GM21447 (cell line): Measurements from ENCODE around the gene CCNL2.
"Not testable (repeated sequence)": the region's sequence is repeated elsewhere in the genome, so short reads cannot be mapped to it uniquely, and the experiment has no call there.

Experiments used
- ATAC-seq: cut with Tn5 transposase; IDR thresholded peaks from one replicate; pipeline ENCODE4 v1.9.1; 2021; ENCODE audit not compliant: unreplicated experiment

CCNL2 gene

DNA sequence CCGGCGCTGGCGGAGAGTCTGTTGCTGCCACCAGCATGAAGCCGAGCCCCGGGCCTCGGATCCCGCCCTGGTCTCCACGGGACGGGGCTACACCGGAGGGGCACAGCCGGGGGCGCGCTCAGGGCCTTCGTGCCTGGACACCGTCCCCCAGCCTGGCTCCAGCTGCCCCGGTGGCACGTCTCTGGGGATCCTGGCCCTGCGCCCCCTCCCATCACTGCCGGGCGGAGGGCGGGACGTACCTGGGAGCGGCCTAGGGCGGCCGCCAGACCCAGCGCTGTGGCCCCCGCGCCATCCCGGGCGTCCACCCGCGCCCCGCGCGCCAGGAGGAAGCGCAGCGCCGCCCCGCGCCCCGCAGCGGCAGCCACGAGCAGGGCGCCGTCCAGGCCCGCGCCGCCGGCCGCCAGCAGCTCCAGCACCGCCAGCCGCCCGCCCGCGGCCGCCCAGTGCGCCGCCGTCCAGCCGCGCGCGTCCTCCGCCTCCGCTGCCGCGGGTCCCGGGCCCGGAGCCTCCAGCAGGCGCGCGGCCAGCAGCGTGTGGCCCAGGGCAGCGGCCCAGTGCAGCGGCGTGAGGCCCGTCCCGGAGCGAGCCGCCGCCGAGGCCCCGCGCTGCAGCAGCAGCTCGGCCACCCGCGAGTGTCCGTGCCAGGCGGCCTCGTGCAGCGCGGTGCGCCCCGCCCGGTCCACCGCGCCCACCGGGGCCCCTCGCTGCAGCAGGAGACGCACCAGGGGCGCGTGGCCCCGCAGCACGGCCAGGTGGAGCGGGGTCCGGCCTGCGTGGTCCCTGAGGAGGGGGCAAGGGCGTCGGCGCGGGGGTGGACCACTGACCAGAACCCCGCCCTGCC, 20.9 kb upstream of the CCNL2 start:
- no peak for ATAC-seq

GRCh38 chr1:1419363-1419812, 20.3 kb upstream of the CCNL2 start:
- ATAC-seq, result no peak

DNA sequence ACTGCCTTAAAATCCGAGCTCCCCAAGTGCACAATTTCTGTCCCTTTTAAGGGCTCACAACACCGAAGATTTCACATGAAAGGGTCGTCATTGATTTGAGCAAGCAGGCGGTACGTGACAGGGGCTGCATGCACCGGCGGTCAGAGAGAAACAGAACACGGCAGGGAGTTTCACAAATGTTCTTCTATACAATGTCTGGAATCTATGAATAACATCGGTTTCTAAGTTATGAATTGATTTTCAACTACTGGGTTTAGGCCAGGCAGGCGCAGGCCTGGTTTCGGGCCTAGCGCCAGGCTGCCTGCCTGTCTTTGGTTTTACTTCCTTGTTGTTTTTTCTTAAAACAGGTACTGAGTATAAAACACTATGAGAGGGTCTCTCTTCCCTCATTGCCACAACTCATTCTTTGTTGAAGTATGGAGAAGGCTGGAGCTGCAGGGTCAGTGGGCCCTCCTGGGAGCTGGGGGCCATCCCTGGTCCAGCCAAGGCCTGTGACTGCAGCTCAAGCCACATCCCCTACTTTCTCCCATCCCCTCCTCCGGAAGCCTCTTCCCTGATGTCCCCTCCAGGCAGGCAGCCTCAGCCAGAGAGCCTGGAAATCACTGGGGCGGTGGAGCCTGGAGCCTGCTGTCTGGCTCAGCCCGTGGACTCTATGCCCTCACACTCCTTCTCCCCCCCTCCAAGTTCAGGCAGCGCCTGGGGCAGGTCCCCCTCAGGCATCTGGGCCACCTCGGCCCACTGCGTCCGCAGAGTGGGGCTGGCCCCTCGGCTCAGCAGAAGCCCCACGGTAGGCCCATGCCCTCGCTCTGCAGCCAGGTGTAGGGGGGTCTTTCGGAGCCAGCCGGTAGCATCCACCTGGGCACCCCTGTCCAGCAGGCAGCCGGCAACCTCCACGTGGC, 19.6 kb upstream of the CCNL2 start:
- no peak for ATAC-seq

- not testable (repeated sequence) for ATAC-seq
Observed at GRCh38 chr1:1417825-1418463, 18.8 kb upstream of the CCNL2 start.

DNA sequence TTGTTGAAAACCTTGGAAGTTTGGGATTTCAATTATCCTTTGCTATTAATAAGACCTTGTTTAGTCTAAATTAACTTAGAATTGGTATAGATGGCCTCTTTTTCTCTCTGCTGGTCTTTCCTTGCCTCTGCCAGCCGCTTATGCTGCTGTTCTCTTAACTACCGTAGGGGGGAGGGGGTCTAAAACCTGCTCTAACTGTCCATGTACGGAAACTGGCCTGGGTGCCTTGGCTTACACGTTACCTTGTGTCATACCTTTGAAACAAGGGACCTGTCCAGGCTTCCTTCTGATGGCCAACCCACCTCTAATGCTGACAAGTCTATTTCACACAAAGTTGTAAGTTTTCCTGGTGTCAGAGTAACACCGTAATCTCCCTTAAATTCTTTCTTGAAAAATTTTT, 18.3 kb upstream of the CCNL2 start:
- ATAC-seq, result not testable (repeated sequence)

GRCh38 chr1:1415751-1416150, 16.6 kb upstream of the CCNL2 start:
- ATAC-seq, result no peak

GRCh38 chr1:1412311-1412902, 13.3 kb upstream of the CCNL2 start:
- ATAC-seq, result not testable (repeated sequence)

DNA sequence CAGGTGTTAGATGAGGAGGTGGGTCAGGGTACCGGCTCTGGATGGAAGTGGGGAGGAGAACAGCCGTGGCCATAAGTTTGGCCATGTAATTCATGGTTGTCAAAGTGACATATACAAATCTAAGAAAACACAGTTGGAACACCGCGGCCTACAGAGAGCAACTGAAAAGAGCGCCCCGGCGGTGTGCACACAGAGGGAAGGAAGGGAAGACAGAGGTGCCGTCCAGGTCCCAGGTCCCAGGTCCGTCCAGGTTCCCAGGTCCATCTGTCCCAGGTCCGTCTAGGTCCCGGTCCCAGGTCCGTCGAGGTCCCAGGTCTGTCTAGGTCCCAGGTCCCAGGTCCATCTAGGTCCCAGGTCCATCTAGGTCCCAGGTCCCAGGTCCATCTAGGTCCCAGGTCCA, 12.5 kb upstream of the CCNL2 start:
- no peak for ATAC-seq

DNA sequence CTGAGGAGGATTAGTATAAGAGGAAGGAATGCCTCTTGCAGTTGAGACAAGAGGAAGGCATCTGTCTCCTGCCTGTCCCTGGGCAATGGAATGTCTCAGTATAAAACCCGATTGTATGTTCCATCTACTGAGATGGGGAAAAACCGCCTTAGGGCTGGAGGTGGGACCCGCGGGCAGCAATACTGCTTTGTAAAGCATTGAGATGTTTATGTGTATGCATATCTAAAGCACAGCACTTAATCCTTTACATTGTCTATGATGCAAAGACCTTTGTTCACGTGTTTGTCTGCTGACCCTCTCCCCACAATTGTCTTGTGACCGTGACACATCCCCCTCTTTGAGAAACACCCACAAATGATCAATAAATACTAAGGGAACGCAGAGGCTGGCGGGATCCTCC, 11.1 kb upstream of the CCNL2 start:
- ATAC-seq, result not testable (repeated sequence)

GRCh38 chr1:1407636-1408318, 8.6 kb upstream of the CCNL2 start:
- ATAC-seq, result peak; percentile 4

GRCh38 chr1:1406821-1407635, 7.9 kb upstream of the CCNL2 start, which contains the start of gene MRPL20:
Gene MRPL20, minus strand, starts transcription at chr1:1407293. Its CDS starts 76 bp downstream, at chr1:1407217.
- ATAC-seq, result peak; percentile 89

- no peak for ATAC-seq
Observed at GRCh38 chr1:1406101-1406820, 7.1 kb upstream of the CCNL2 start.

GRCh38 chr1:1403653-1404052, 4.5 kb upstream of the CCNL2 start:
- ATAC-seq, result no peak

DNA sequence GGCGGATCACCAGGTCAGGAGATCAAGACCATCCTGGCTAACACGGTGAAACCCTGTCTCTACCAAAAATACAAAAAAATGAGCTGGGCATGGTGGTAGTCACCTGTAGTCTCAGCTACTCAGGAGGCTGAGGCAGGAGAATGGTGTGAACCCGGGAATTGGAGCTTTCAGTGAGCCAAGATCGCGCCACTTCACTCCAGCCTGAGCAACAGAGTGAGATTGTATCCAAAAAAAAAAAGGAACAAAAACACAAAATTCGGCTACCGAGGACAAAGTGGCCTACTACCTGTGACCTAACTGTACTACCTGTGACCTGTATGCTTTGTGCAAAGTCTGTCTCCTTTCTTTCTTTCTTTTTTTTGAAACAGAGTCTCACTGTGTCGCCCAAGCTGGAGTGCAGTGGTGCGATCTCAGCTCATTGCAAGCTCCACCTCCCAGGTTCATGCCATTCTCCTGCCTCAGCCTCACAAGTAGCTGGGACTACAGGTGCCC, 3.8 kb upstream of the CCNL2 start:
- not testable (repeated sequence) for ATAC-seq

GRCh38 chr1:1402072-1402900, 3.2 kb upstream of the CCNL2 start:
- no peak for ATAC-seq

GRCh38 chr1:1401457-1402010, 2.4 kb upstream of the CCNL2 start:
- no peak for ATAC-seq
